Measurements from ENCODE around the gene ATP6V1G2.

DNA sequence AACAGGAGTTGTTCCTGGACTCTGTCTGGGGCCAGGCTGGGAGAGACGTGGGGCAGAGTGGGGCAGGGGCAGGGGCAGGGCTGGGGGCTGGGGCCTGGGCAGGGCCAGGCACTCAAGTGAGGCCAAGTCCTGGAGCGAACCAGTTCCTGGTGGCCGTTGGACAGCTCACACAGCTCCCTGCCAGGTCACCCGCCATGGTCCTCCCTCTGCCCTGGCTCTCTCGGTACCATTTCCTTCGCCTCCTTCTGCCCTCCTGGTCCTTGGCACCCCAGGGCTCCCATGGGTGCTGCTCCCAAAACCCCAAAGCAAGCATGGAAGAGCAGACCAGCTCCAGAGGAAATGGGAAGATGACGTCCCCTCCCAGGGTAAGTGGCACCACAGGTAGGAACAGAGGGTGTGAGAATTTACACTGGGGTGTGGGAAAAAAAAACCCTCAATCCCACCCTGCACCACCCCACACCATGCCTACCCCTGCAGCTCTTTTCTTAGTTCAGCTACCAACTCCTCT is 17.5 kb downstream of the ATP6V1G2 start, which contains the start of gene MCCD1:
- TF ChIP-seq, protein P1, sequence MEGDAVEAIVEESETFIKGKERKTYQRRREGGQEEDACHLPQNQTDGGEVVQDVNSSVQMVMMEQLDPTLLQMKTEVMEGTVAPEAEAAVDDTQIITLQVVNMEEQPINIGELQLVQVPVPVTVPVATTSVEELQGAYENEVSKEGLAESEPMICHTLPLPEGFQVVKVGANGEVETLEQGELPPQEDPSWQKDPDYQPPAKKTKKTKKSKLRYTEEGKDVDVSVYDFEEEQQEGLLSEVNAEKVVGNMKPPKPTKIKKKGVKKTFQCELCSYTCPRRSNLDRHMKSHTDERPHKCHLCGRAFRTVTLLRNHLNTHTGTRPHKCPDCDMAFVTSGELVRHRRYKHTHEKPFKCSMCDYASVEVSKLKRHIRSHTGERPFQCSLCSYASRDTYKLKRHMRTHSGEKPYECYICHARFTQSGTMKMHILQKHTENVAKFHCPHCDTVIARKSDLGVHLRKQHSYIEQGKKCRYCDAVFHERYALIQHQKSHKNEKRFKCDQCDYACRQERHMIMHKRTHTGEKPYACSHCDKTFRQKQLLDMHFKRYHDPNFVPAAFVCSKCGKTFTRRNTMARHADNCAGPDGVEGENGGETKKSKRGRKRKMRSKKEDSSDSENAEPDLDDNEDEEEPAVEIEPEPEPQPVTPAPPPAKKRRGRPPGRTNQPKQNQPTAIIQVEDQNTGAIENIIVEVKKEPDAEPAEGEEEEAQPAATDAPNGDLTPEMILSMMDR (IDR thresholded peaks at IDR 0.05), result no peak
- no peak for TF ChIP-seq POLR2A (IDR thresholded peaks at IDR 0.05)

All from uterus (tissue), 2 donors.